HG03378 (cell line): ENCODE measurements around the gene PALD1.
"Not testable (repeated sequence)": the region's sequence is repeated elsewhere in the genome, so short reads cannot be mapped to it uniquely, and the experiment has no call there.

Source experiments
- ATAC-seq: cut with Tn5 transposase; IDR thresholded peaks from one replicate; pipeline ENCODE4 v1.9.1; 2021; ENCODE audit warnings: mild to moderate bottlenecking, moderate library complexity; ENCODE audit not compliant: unreplicated experiment

PALD1 gene

DNA sequence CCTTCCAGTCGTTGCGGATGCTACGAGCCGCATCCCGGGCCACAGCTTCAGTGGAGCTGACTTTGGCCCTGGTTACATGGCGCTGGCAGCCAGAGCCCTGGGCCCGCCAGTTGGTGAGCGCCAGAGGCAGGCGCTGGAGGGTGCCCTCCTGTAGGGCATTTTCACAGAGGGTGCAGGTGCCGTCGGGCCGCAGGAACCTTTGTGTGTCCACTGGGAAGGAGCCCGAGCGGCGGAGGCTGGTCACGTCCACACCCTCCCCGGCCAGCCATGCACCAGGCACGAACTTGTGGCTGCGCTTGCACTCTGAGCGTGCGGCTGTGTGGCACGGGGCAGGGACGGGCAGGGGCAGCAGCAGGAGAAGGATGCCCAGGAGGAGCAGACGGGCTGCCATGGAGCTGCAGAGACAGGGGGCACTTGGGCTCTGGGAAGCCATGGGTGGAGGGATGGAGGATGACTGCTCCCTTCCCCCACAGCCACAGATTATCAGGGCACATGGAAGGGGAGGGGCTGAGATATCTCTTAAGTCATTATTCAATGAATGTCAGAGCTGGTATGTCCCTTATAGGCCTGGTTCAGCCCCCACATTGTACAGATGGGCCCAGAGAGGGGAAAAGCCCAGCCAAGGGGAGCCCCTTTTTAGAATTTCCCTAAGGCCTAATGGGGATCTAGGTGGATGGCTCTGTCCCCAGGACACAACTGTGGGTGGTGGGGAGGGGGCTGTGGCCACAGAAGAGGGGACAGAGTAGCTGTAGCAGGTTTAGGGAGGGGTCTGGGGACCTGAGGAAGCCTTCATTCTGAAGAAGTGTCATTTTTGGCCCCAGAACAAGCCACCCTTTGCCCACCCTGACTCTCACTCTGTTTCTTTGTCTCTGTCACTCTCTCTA lies 122.2 kb downstream of the PALD1 start:
- no peak for ATAC-seq

DNA sequence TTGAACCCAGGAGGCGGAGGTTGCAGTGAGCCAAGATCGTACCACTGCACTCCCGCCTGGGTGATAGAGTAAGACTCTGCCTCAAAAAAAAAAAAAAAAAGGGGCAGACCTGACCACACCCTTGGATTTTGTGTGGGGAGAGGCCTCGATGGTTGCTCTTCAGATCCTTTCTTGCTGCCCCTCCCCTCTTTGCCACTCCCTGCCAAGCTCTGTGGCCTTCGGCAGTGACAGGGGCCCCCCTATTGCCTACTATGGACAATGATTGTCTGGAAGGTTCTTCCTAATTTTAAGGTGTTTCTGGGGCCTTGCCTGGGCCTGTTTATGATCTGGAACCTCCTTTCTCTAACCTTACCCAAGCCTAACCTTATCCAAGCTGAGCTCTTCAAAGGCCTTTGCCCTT lies 123.2 kb downstream of the PALD1 start:
- no peak for ATAC-seq

DNA sequence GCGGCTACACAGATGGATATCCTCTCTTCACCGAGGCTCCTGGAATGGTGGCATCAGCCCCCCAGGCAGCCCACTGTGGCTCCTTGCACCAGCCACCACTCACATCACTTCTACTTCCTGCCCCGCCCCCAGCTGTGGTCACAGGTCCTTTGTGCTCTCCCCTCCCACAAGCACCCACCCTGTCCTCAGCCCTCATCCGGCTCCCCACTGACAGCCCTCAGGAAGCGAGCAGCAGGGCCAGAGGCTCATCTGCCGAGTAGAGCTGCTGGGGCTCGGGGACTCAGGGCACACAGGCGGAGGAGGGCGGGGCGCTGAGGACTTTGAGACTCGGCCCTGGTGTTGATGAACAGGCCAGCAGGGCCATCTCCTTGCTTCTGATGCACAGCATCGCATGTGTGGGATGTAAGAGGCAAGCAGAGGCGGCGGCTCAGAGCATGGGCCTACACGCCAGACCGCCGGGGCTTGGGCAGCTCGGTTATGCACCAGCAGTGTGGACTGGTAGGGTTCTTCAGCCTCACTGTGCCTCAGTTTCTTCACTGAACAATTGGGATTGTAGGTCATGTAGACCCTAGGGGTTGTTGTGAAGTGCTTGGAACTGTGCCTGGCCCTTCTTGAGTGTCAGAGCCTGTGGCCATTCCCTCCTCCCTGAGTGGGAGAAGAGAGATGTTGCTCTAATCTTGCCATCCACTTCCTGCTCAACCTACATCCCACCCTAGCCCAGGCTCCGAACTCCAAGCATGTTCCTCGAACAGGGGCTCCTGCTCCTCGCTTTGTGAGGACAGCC lies 124.3 kb downstream of the PALD1 start, which contains the start of gene PRF1:
TSS of gene PRF1 (minus strand) at position 77 of the 784 bp plus-strand sequence. CDS start 1,839 bp downstream, outside the sequence.
- ATAC-seq, result no peak

DNA sequence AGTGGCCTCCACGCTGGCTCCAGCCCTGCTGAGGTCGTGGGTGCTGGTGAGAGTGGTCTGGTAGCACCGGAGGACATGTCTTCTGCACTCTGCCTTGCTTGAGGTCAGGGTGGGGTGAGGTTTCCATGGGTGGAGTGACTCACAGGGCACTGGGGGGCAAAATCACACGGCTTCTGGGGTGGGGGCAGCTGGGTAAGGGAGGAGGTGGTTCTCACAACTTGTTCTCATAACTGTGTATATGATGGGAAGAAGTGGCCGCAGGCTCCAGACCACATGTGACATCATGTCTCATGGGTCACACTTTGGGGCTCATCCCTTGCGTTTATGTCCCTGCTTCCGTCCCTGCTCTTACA lies 124.9 kb downstream of the PALD1 start:
- no peak for ATAC-seq

DNA sequence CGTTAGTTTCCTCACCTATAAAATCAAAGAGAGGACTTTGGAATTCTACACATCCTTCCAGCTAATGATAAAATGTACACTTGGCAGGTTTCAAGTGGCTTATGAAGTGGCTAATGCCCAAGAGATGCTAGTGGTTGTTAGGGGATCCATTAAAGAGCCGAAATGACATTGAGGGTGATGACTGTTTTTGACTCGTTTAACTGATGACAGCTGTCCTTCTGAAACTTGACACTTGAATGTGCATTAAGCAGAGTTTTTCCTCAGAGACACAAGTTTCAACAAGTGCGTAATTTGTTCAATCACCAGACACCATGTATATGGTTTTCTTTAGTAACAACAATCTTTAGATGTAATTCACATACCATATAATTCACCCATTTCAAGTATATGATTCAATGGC lies 125.5 kb downstream of the PALD1 start:
- ATAC-seq, result no peak

DNA sequence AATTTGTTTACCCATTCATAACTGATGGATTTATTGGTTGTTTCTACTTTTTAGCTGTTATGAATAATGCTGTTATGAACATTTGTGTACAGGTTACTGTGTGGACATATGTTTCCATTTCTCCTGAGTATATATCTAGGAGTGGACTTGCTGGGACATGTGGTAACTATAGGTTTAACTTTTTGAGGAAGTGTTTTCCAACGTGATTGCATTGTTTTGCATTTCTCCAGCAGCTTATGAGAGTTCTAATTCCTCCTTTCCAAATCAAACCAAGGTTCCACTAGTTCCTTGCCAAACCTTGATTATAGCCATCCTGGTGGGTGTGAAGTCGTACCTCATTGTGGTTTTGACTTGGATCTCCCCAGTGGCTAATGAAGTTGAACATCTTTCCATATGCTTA lies 126.6 kb downstream of the PALD1 start:
- no peak for ATAC-seq

DNA sequence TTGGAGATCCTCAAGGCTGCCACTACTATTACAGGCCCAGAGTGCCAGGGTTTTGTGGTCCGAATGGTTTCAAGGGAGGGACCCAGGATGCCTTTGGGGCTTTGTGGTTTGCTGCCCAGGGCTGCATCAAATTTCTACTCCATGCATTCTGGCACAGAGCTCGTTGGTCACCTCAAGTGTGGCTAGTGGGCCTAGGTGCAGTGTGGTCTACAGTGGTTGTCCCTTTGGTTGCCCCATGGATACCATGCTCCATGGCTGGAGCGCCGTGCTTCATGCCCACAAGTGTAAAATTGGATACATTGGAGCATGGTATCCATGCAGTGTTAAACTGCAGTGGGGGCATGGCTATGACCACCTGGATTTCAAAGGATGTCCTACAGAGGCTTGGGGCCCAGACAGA lies 129.4 kb downstream of the PALD1 start:
- ATAC-seq, result no peak

DNA sequence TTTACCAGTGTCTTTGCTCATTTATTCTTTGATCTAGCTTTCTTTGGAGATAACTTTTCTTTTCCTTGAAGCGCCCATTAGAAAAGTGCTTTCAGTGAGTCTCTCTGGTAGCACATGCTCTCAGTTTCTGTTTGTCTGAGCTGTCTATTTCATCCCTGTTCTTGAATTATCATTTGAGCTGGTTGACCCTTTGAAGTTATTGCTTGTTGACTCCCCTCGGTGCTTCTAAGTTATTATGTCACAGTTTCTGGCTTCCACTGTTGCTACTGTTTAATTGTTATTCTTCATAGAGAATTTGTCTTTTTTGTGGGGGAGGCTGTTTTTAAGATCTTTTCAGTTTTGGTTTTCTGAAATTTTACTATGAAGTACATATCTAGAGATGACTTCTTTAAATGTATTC lies 135.4 kb downstream of the PALD1 start:
- no peak for ATAC-seq

DNA sequence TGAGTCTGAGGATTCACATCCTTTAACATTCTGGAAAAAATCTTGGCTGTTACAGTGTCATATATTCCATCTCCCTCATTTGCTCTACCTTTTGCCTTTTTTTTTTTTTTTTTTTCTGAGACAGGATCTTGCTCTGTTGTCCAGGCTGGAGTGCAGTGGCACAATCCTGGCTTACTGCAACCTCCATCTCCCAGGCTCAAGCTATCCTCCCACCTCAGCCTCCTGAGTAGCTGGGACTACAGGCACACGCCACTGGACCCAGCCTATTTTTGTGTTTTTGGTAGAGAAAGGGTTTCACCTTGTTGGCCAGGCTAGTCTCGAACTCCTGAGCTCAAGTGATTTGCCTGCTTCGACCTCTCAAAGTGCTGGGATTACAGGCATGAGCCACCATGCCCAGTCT lies 135.8 kb downstream of the PALD1 start:
- ATAC-seq, result not testable (repeated sequence)

DNA sequence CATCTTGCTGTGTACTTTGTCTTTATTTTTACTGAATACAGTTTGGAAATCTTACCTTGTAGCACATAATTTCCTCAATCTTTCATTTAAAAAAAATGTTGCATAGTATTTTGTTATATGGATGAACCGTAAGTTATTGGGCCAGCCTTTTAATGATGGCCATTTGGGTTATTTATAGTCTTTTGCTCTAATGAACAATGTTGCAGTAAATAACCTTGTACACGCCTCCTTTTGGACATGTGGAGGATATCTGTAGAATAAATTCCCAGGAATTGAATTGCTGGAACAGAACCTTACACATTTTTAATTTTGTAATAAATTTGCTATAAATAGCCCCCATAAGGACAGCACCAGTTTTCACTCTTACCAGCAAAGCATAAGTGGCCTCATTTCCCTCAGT lies 136.6 kb downstream of the PALD1 start:
- ATAC-seq, result no peak

DNA sequence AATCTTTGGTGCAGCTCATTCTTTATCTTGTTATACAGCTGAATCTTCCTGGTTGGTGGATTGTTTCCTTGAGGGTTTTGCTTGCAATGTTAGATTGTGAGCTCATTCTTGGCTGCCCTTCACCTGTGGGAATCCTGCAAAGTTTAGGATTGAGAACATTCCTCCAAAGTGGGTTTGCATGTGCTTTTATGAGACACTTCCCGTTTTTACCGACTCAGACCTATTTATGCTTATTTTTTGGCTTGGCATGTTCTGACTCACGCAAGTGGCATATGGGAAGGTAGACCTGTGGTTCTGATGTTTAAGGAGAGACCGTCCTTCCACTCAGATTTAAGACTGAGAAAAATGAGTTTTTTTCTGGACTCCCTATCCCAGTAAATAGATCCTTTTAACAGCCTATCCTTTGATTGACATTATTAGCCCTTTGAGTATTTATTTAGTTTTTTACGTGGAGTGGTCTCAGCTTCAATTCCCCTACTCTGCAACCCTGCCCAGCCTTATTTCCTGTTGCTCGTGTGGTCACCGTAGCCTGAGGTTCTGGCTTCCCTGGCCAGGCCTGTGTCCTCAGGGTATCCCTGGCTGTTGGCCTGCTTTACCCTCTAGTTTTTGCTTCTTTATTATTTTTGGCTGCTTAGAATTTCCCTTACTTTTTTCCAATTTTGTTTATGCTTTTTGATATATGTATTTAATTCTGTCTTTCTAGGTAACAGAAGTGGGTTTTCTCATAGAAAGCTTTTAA lies 137.4 kb downstream of the PALD1 start:
- no peak for ATAC-seq

DNA sequence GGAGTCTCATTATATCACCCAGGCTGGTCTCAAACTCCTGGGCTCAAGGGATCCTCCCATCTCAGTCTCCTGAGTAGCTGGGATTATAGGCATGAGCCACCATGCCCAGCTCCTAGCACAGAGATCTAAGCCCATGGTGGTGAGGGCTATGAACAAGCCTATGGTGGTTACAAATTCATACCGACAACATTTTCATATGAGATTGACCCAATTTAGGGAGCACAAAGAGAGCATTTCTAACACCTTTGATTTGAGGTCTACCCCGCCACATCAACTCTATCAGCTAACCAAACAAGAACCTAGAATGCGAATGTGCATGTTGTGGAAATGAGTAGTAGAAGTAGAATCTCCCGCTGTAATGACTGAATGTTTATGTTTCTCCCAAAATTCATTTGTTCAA lies 138.2 kb downstream of the PALD1 start:
- no peak for ATAC-seq
